ENCODE measurements around the gene PLEKHA8. TPM values are rescaled to one million over a fixed set of nuclear protein-coding genes. Genes with fewer than 3 reads are reported as not detected.

PLEKHA8 gene
- total RNA-seq, 1 donor from 2014 or later: 62.1 TPM

GRCh38 chr7:30047124-30047523, 18.9 kb downstream of the PLEKHA8 start:
- no peaks in the 10 kb centered on the region for H3K27me3 Mint-ChIP-seq
- TF ChIP-seq CTCF (IDR thresholded peaks at IDR 0.05; ENCODE audit: unreplicated experiment): no peak
- no peak overlapping the region for H3K27ac Mint-ChIP-seq

GRCh38 chr7:30048582-30048981, 20.4 kb downstream of the PLEKHA8 start:
- peaks cover 26% of the 10 kb centered on the region for H3K36me3 Mint-ChIP-seq (ENCODE audit: insufficient read depth)
- no peak for DNase-seq (ENCODE audit: low spot score, unreplicated experiment)
- H3K27me3 Mint-ChIP-seq: no peaks in the 10 kb centered on the region
- H3K9me3 Mint-ChIP-seq (ENCODE audit: low read depth): no peaks in the 10 kb centered on the region
- H3K4me1 Mint-ChIP-seq (ENCODE audit: low read depth): no peaks in the 10 kb centered on the region
- no peak overlapping the region for H3K4me3 Mint-ChIP-seq (ENCODE audit: low read depth)
- no peak overlapping the region for H3K27ac Mint-ChIP-seq
- no peak for TF ChIP-seq CTCF (IDR thresholded peaks at IDR 0.05; ENCODE audit: unreplicated experiment)

More at GRCh38 chr7:30047124-30047523, 18.9 kb downstream of the PLEKHA8 start:
- H3K9me3 Mint-ChIP-seq (ENCODE audit: low read depth): no peaks in the 10 kb centered on the region
- peaks cover 22% of the 10 kb centered on the region for H3K36me3 Mint-ChIP-seq (ENCODE audit: insufficient read depth)
- no peak overlapping the region for H3K4me3 Mint-ChIP-seq (ENCODE audit: low read depth)
- no peak for DNase-seq (ENCODE audit: low spot score, unreplicated experiment)
- H3K4me1 Mint-ChIP-seq (ENCODE audit: low read depth): peaks cover 2% of the 10 kb centered on the region

- no peak for DNase-seq (ENCODE audit: low spot score, unreplicated experiment)
- no peak overlapping the region for H3K27ac Mint-ChIP-seq
- no peak for TF ChIP-seq CTCF (IDR thresholded peaks at IDR 0.05; ENCODE audit: unreplicated experiment)
- no peaks in the 10 kb centered on the region for H3K9me3 Mint-ChIP-seq (ENCODE audit: low read depth)
- peaks cover 28% of the 10 kb centered on the region for H3K36me3 Mint-ChIP-seq (ENCODE audit: insufficient read depth)
- no peaks in the 10 kb centered on the region for H3K4me1 Mint-ChIP-seq (ENCODE audit: low read depth)
- H3K27me3 Mint-ChIP-seq: no peaks in the 10 kb centered on the region
- no peak overlapping the region for H3K4me3 Mint-ChIP-seq (ENCODE audit: low read depth)
These were observed 21.0 kb downstream of the PLEKHA8 start for GRCh38 chr7:30049173-30049572.

- no peaks in the 10 kb centered on the region for H3K27me3 Mint-ChIP-seq
- no peak overlapping the region for H3K4me3 Mint-ChIP-seq (ENCODE audit: low read depth)
- peaks cover 6% of the 10 kb centered on the region for H3K9me3 Mint-ChIP-seq (ENCODE audit: low read depth)
- H3K4me1 Mint-ChIP-seq (ENCODE audit: low read depth): no peaks in the 10 kb centered on the region
- no peak for TF ChIP-seq CTCF (IDR thresholded peaks at IDR 0.05; ENCODE audit: unreplicated experiment)
- peaks cover 34% of the 10 kb centered on the region for H3K36me3 Mint-ChIP-seq (ENCODE audit: insufficient read depth)
- DNase-seq (ENCODE audit: low spot score, unreplicated experiment): no peak
- no peak overlapping the region for H3K27ac Mint-ChIP-seq
These were observed 24.9 kb downstream of the PLEKHA8 start for GRCh38 chr7:30053068-30053467.

GRCh38 chr7:30057741-30058140, 29.5 kb downstream of the PLEKHA8 start:
- H3K27ac Mint-ChIP-seq: no peak overlapping the region

More at GRCh38 chr7:30057741-30058140, 29.5 kb downstream of the PLEKHA8 start:
- no peak for TF ChIP-seq CTCF (IDR thresholded peaks at IDR 0.05; ENCODE audit: unreplicated experiment)
- DNase-seq (ENCODE audit: low spot score, unreplicated experiment): no peak
- Mint-ChIP-seq H3K4me3 (ENCODE audit: low read depth) (no peak overlapping the region), H3K36me3 (ENCODE audit: insufficient read depth) (peaks cover 36% of the 10 kb centered on the region), H3K27me3 (no peaks in the 10 kb centered on the region), H3K4me1 (ENCODE audit: low read depth) (no peaks in the 10 kb centered on the region), H3K9me3 (ENCODE audit: low read depth) (peaks cover 9% of the 10 kb centered on the region)
